Skeletal muscle satellite cell (primary cell): ENCODE data around the gene HSD17B1.

ENCODE experiments used
- H3K27me3 ChIP-seq: 2 replicates; pipeline ENCODE4 v1.7.0; 2013; ENCODE audit warnings: low read length; ENCODE audit not compliant: control insufficient read depth, insufficient read depth
- H3K36me3 ChIP-seq: 2 replicates; pipeline ENCODE4 v1.7.0; 2013; ENCODE audit warnings: mild to moderate bottlenecking, control low read depth, low read length; ENCODE audit not compliant: insufficient read depth
- H3K4me1 ChIP-seq: 2 replicates; pipeline ENCODE4 v1.7.0; 2013; ENCODE audit warnings: low read length; ENCODE audit not compliant: control insufficient read depth, insufficient read depth
- H3K4me2 ChIP-seq: 2 replicates; pipeline ENCODE4 v1.7.0; 2013; ENCODE audit warnings: mild to moderate bottlenecking, low read length
- H3K4me3 ChIP-seq: 2 replicates; pipeline ENCODE4 v1.7.0; 2013; ENCODE audit warnings: low read length
- H3K9ac ChIP-seq: 2 replicates; pipeline ENCODE4 v1.7.0; 2013; ENCODE audit warnings: mild to moderate bottlenecking, low read depth, low read length, moderate library complexity
- H3K9me3 ChIP-seq: replicated peaks from 2 replicates; pipeline ENCODE4 v1.7.0; 2013; ENCODE audit warnings: mild to moderate bottlenecking, control low read depth, low read length

Gene HSD17B1

DNA sequence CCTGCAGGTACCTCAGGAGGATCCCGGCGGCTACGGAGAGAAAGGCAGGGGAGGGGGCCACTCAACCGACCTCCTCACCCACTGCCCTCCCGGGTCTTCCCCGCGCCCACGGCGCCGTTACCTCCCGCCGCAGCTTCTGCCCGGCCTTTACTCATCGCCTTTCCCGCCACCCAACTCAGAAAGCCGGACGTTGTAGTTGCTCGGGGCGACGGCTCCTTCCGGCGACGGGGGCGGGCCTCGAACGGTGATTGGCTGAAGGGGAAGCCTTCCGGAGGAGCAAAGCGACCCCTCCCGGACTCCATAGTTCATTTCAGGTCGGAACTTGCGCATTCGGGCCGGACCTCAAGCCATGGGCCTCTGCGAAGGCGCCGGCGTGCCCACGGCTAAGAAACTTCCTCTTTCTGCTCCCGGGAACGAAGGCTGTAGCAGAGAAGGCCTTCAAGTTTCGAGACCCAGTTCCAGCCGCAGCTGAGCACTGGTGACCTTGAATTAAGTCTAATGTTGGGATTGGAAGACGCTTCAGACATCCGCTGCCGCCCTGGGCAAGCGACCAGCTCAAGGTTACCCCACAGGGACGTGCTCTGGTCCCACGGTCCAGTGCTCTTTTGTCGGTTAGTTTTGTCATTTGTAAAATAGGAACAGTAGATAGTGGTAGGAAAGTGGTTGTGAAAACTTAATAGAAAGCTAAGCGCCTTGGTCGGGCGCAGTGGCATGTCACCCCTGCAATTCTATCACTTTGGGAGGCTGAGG lies 25.0 kb downstream of the HSD17B1 start, which contains the start of gene PSMC3IP:
Gene PSMC3IP (minus strand): TSS at position 198 of the 750 bp plus-strand sequence. CDS start 43 bp downstream, at position 155.
- H3K9ac ChIP-seq, result peak within 1 kb of the TSS; percentile 92
- H3K27me3 ChIP-seq, result no peaks in the 10 kb centered on the region
- peaks cover 46% of the 10 kb centered on the region for H3K36me3 ChIP-seq
- peak within 1 kb of the TSS; percentile 77 for H3K4me3 ChIP-seq
- H3K4me1 ChIP-seq, result peaks cover 16% of the 10 kb centered on the region
- no peaks in the 10 kb centered on the region for H3K9me3 ChIP-seq
- H3K4me2 ChIP-seq, result peak within 1 kb of the TSS; percentile 93

DNA sequence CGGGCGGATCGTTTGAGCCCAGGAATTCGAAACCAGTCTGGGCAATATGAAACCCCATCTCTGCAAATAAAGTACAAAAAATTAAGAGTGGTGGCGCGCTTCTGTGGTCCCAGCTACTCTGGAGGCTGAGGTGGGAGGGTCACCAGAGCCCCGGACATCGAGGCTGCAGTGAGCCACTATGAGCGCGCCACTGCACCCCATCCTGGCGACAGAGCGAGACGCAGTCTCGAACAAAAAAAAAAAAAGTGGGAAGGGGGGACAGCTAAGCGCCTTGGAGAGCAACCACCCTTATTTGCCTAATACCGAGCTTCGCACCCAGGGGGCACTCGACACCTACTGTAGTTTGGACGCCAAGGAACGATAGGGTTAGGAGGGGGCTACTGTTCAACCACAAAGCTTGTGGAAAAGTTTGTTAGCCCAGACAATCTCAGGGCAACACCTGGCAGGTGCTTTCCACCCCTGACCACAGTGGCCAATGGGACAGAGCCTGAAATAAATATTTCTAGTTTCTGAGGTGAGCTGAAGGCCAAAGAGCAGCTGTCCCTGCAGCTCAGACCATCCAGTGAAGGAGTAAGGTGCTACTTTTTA lies 25.7 kb downstream of the HSD17B1 start:
- Histone ChIP-seq H3K9ac (peak overlapping the region; percentile 92), H3K27me3 (no peaks in the 10 kb centered on the region), H3K36me3 (peaks cover 46% of the 10 kb centered on the region)

DNA sequence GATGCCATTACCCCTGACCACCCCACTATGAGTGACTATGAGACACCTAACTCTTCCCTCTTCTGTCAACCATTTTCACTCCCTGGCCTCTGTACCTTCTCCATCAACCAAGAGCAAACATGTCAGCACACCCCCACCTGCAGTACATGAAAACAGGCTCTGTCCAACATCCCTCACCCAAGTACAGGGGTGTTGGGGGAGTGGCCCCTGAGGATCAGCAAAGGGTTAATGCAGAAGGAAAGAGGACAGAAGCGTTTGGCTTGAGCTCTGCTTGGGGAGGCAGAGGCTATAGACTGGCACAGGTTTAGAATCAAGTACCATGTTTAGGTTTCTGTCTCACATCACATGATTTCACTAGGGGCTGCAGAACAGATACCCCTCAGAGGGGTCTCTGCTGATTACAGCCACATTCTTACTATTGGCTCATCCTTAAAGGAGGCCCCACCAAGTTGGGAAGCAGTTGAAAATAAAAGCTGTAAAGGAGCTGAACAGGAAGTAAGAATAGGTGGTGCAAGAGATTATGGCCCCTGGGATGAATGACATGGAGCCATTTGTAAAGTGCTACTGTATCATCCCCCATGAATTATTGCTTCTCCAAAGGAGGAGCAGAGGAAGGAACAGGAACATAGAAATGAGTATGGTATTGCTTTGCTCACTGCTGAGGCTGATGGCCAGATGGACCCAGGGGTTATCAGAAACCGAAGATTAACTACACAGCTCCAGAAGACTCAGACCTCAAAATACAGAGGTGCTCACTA lies 27.2 kb downstream of the HSD17B1 start:
- Histone ChIP-seq H3K4me1 (peaks cover 14% of the 10 kb centered on the region), H3K4me3 (no peak overlapping the region), H3K36me3 (peaks cover 48% of the 10 kb centered on the region), H3K4me2 (no peak overlapping the region), H3K9me3 (no peaks in the 10 kb centered on the region), H3K9ac (no peak overlapping the region), H3K27me3 (no peaks in the 10 kb centered on the region)

More for the DNA sequence above, 25.7 kb downstream of the HSD17B1 start:
- Histone ChIP-seq H3K4me2 (peak overlapping the region; percentile 93), H3K4me3 (peak overlapping the region; percentile 77), H3K9me3 (no peaks in the 10 kb centered on the region), H3K4me1 (peaks cover 16% of the 10 kb centered on the region)

DNA sequence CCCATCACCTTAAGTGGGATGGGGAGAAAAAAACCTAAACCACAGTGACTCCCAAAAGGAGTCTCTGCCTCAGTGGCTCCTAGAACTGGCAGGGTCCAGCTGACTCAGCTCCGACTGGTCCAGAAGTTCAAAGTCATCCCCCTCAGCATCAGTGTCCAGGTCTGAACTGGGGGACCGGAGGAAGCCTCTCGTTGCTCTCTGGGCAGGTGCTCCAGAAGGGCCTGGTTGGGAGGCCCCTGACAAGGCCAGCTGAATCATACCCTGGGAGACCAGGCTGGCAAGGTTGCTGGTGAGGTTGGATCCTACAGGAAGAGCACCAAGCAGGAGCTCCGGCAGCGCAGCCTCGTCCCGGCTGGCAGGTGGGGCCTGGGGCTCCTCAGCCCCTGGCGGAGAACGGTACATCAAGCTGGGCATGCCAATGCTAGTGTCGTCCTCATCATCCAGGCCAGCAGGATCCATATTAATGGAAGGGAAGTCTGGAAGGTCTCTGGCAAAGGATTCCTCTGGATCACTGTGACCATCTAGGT lies 29.1 kb downstream of the HSD17B1 start:
- Histone ChIP-seq H3K27me3 (no peaks in the 10 kb centered on the region), H3K9ac (no peak overlapping the region), H3K36me3 (peaks cover 61% of the 10 kb centered on the region), H3K4me2 (no peak overlapping the region), H3K4me3 (no peak overlapping the region), H3K9me3 (no peaks in the 10 kb centered on the region), H3K4me1 (peaks cover 5% of the 10 kb centered on the region)

GRCh38 chr17:42584880-42585279 lies 32.2 kb downstream of the HSD17B1 start:
- no peaks in the 10 kb centered on the region for H3K4me1 ChIP-seq
- peaks cover 80% of the 10 kb centered on the region for H3K36me3 ChIP-seq
- no peaks in the 10 kb centered on the region for H3K27me3 ChIP-seq
- H3K9me3 ChIP-seq, result no peaks in the 10 kb centered on the region
- no peak overlapping the region for H3K4me3 ChIP-seq
- no peak overlapping the region for H3K4me2 ChIP-seq
- H3K9ac ChIP-seq, result no peak overlapping the region

DNA sequence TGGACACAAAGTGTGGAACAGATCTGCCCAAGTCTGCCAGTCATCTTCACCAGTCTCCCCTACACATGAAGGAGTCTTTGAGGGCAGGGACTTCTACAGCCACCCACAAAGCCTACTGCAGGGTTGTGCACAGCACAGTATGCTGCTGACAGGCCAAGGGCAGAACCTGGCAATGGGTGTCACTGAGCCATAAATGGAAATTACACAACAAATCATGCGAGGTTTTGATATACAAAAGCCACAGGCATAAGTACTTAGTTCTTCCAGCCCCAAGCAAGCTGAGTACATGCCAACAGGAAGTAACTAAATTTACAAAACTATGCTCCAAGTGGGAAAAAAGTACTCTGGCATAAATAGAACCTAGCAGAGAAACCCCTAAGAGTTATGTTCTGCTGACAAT lies 32.6 kb downstream of the HSD17B1 start:
- Histone ChIP-seq H3K27me3 (no peaks in the 10 kb centered on the region), H3K4me1 (no peaks in the 10 kb centered on the region), H3K9me3 (no peaks in the 10 kb centered on the region), H3K9ac (no peak overlapping the region), H3K4me2 (no peak overlapping the region), H3K4me3 (no peak overlapping the region), H3K36me3 (peaks cover 79% of the 10 kb centered on the region)

DNA sequence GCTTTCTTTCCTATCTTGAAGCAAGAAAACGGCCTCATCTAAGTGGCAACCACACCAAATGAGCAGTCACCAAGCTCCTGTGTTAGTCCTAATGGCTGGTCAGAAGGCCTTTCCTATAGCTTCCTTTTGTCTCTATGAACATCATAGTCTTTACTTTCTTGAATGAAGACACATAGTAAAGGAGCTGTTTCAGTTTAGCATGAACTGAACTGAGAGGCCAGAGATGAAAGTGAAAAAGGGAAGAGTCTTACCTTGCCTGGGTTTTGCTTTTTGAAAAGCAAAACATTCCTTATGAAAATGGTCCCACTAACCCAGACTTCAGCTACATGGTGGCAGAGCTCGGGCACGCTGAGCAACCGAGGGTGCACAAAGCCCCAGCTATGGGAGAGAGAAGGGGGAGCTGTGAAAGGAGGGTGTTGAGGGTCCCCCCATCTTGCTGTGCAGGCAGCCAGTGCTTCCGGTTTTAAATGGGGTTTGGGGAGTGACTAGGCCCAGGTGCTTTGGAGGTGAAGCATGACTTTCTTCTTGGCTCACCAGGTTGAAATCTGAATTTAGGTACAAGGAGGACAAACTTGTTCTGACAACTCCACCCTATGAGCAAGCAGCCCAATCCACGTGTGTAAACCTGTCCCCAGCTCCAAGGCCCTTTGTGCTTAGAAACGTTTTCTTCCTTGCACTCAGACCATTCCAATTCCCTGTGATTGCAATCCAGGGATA lies 33.9 kb downstream of the HSD17B1 start:
- no peak overlapping the region for H3K4me3 ChIP-seq
- H3K36me3 ChIP-seq, result peaks cover 84% of the 10 kb centered on the region
- H3K27me3 ChIP-seq, result no peaks in the 10 kb centered on the region
- no peak overlapping the region for H3K4me2 ChIP-seq
- H3K4me1 ChIP-seq, result no peaks in the 10 kb centered on the region
- no peaks in the 10 kb centered on the region for H3K9me3 ChIP-seq
- no peak overlapping the region for H3K9ac ChIP-seq

DNA sequence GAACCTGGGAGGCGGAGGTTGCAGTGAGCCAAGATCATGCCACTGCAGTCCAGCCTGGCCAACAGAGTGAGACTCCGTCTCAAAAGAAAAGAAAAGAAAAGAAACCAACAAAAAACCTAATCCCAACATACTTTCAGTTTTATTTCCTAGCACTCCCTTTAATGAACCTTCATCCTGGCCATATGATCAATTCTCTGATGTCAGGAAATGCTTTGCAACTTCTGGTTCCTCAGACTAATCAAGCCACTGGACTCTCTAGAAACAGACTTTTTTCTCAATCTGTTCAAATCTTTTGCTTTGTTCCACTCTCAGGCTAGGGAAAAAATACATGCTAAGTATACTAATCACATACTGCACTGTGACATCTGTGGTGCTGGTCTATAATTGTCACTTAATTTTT lies 38.2 kb downstream of the HSD17B1 start:
- no peaks in the 10 kb centered on the region for H3K27me3 ChIP-seq
- H3K4me1 ChIP-seq, result no peaks in the 10 kb centered on the region
- H3K4me3 ChIP-seq, result no peak overlapping the region
- H3K9ac ChIP-seq, result no peak overlapping the region
- no peak overlapping the region for H3K4me2 ChIP-seq
- H3K9me3 ChIP-seq, result no peaks in the 10 kb centered on the region
- H3K36me3 ChIP-seq, result peaks cover 45% of the 10 kb centered on the region

DNA sequence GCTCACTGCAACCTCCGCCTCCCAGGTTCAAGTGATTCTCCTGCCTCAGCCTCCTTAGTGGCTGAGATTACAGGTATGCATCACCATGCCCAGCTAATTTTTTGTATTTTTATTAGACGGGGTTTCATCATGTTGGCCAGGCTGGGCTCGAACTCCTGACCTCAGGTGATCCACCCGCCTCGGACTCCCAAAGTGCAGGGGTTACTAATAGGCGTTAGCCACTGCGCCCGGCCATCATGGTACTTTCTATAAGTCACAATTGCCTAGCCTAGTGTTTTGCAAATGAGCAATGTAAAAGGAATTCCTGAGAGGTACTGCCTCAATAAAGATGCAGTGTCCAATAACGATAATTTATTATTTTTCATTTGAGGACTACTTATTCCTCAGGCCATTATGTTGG lies 38.7 kb downstream of the HSD17B1 start:
- no peaks in the 10 kb centered on the region for H3K9me3 ChIP-seq
- H3K4me2 ChIP-seq, result no peak overlapping the region
- H3K27me3 ChIP-seq, result no peaks in the 10 kb centered on the region
- H3K36me3 ChIP-seq, result peaks cover 40% of the 10 kb centered on the region
- no peaks in the 10 kb centered on the region for H3K4me1 ChIP-seq
- H3K9ac ChIP-seq, result no peak overlapping the region
- no peak overlapping the region for H3K4me3 ChIP-seq

GRCh38 chr17:42596386-42596785 lies 43.7 kb downstream of the HSD17B1 start:
- Histone ChIP-seq H3K4me1 (no peaks in the 10 kb centered on the region), H3K9me3 (no peaks in the 10 kb centered on the region), H3K4me2 (no peak overlapping the region), H3K27me3 (no peaks in the 10 kb centered on the region), H3K4me3 (no peak overlapping the region), H3K36me3 (peaks cover 11% of the 10 kb centered on the region), H3K9ac (no peak overlapping the region)

- no peaks in the 10 kb centered on the region for H3K27me3 ChIP-seq
- H3K4me3 ChIP-seq, result no peak overlapping the region
- H3K9ac ChIP-seq, result no peak overlapping the region
These were observed 46.2 kb downstream of the HSD17B1 start for GRCh38 chr17:42598905-42599304.

More at GRCh38 chr17:42598905-42599304, 46.2 kb downstream of the HSD17B1 start:
- Histone ChIP-seq H3K4me2 (no peak overlapping the region), H3K36me3 (peaks cover 8% of the 10 kb centered on the region), H3K4me1 (no peaks in the 10 kb centered on the region), H3K9me3 (no peaks in the 10 kb centered on the region)
